GM12801 (cell line): ENCODE results near the gene SLC8A1.

Experiments used
- TF ChIP-seq, protein P1 (sequence below): IDR thresholded peaks from one replicate; pipeline ENCODE4 v1.5.1; 2011; ENCODE audit warnings: control low read depth; ENCODE audit not compliant: insufficient read length; ENCODE audit errors: extremely low read depth

SLC8A1 gene

DNA sequence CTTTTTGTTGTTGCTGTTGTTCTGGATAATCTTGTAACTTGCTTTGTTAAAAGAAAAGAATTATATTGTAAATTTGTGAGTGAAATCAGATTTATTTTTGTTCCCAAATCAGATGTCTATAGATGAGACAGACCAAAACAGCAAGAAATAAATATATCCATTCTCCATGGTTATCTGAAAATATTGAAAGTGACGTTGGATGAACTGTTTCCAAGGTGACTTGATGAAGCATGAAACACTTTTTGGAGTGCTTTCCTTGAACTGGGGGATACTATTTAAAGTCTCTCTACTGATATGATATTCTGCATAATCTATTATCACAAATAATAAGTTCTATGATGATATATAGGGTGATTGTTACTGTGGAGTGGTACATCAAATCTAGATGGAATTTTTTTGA lies 357.4 kb downstream of the SLC8A1 start:
- TF ChIP-seq, protein P1, sequence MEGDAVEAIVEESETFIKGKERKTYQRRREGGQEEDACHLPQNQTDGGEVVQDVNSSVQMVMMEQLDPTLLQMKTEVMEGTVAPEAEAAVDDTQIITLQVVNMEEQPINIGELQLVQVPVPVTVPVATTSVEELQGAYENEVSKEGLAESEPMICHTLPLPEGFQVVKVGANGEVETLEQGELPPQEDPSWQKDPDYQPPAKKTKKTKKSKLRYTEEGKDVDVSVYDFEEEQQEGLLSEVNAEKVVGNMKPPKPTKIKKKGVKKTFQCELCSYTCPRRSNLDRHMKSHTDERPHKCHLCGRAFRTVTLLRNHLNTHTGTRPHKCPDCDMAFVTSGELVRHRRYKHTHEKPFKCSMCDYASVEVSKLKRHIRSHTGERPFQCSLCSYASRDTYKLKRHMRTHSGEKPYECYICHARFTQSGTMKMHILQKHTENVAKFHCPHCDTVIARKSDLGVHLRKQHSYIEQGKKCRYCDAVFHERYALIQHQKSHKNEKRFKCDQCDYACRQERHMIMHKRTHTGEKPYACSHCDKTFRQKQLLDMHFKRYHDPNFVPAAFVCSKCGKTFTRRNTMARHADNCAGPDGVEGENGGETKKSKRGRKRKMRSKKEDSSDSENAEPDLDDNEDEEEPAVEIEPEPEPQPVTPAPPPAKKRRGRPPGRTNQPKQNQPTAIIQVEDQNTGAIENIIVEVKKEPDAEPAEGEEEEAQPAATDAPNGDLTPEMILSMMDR: no peak

DNA sequence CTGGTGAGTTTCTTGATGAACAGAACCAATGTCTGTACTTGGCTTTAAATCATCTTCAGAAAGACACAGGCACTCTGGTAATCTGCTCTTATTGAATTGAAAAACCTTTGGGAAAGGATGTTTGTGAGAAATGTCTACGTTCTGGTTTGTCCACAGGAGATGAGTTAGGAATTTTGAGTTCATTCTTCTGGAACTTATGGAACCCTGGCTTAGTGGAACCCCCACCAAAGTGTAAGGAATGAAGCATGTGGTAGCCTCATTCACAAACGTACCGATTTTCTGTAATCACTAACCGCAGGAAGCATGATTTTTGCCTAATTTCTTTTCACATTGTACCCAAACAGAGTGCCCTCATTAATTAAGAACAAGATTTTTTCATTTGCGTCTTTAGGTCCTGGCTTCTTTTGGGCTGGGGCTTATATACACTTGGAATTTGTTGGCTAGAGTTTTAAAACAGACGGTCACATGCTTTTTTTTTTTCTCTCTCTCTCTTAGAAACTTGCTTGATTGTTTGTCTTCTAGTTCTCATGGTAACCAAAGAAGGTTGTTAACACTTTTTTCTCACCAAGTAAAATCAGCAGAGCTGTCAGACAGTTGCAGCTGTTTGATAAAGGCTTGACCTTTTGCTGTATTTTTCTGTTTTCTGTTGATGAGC lies 358.7 kb downstream of the SLC8A1 start:
- TF ChIP-seq, protein P1: no peak

DNA sequence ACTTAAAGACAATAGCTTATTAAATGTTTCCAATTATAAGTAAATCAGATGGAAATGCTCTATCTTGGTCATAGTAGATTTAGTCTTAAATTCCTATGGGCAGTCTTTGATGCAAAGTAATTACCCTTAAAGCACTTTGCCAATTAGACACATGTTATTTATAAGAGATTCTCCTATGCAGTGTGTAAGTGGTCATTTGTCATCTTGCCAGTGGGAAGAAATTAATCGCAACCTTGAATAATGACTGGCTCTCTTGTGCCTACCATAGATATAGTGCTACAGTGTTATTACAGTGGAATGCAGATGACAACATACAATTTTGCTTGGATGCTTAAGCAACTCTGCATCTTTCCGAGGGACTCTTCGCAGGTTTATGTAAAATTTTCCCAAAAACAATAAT lies 361.8 kb downstream of the SLC8A1 start:
- TF ChIP-seq, protein P1: no peak

DNA sequence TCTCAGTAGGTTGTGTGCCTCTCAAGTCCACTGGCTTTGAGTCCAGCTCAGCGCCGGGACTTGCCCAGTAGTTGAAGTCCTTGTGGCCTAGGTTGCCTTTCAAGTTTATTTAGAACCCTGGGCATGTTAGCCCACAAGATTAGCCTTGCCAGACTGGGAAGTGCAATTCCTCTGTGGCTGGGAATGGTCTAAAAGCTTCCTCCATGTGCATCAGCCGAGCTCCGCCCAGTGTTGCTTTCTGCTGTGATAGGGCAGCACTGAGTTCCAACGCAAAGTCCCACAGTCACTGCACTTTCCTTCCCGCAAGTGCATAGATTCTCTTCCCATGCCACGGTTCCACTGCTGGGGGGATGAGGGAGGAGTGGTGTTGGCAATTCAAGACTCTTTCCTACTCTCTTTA lies 364.0 kb downstream of the SLC8A1 start:
- TF ChIP-seq, protein P1: no peak

DNA sequence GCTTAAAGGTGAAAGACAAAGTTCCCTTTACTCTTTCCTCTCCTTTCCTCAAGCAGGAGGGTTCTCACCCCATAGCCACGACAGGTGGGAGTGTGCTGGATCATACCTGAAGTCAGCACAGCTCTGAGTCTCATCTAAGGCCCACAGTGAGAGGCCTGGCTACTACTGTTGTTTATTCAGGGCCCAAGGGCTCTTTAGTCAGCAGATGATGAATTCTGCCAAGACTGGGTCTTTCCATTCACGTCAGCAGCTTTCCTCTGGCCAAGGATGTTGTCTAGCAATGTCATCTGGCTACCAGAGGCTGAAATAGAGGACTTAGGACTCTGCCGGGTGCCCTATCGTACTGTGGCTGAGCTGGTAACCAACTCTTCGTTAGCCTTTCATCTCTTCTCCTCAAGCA lies 364.5 kb downstream of the SLC8A1 start:
- TF ChIP-seq, protein P1: no peak

DNA sequence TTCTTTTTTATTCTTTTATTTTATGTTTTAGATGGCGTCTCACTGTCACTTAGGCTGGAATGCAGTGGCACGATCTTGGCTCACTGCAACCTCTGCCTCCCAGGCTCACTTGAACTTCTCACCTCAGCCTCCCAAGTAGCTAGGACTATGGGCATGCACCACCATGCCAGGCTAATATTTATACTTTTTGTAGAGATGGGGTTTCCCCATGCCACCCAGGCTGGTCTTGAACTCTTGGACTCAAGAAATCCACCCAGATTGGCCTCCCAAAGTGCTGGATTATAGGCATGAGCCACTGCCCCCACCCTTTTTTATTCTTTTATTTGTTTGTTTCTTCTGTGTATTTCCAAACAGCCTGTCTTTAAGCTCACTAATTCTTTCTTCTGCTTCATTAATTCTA lies 366.1 kb downstream of the SLC8A1 start:
- TF ChIP-seq, protein P1: no peak

DNA sequence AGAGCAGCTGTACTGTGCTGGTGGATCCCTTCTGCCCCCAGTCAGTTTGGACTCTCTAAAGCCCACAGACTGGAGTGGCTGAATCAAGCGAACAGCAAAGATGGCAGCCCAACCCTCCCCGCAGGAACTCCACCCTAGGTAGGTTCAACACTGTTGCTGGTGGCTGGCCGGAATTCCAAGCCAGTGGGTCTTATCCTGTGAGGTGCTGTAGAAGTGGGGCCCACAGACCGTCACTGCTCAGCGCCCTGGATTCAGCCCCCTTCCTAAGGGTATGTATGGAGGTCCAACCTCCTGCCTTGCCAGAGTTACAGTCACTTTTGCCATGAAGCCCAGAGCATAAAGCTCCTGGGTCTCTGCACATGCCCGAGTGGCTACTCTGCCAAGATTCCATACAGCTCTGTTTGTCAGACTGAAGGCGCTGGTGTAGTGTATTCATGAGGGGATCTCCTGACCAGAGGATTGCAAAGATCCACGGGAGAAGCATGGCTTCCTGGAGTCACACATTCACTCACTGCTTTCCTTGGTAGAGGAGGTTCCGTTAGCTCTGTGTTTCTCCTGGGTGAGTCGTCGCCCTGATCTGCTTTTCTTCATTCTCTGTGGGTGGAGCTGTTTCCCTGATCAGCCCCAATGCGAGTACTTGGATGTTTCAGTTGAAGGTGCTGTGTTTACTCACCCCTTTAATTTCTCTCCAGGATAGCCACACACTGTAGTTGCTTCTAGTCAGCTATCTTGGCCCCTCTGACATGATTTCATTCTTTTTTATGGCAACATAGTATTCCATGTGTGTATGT lies 379.3 kb downstream of the SLC8A1 start:
- TF ChIP-seq, protein P1: no peak
